HepG2 (cell line): Measurements from ENCODE around the gene SALL4. TPM values are rescaled to one million over a fixed set of nuclear protein-coding genes. Genes with fewer than 3 reads are reported as not detected.

Experiments used
- CERS6 ChIP-seq: sonication (generic); formaldehyde crosslinking; IDR thresholded peaks from 2 replicates; pipeline ENCODE4 v1.5.0; 2020; ENCODE audit warnings: missing genetic modification reagents
- EHMT2 ChIP-seq: fragments of 200-600 bp; sonication (generic); IDR thresholded peaks from 2 replicates; pipeline ENCODE4 v1.7.0; 2017; ENCODE audit warnings: antibody characterized with exemption, low read depth, low read length, borderline replicate concordance
- ETS1 ChIP-seq: sonication (generic); formaldehyde crosslinking; IDR thresholded peaks from 2 replicates; pipeline ENCODE4 v1.4.0; 2020; ENCODE audit warnings: missing genetic modification reagents
- GLMP ChIP-seq: sonication (generic); formaldehyde crosslinking; IDR thresholded peaks from 2 replicates; pipeline ENCODE4 v1.9.0; 2021; ENCODE audit warnings: missing genetic modification reagents, mild to moderate bottlenecking, borderline replicate concordance
- GTF3A ChIP-seq: sonication (generic); formaldehyde crosslinking; conservative IDR thresholded peaks from 2 replicates; pipeline ENCODE4 v1.4.0; 2020; ENCODE audit warnings: mild to moderate bottlenecking, missing genetic modification reagents
- HDAC1 ChIP-seq: sonication (generic); formaldehyde crosslinking; IDR thresholded peaks from 2 replicates; pipeline ENCODE4 v1.5.1; 2020; ENCODE audit warnings: mild to moderate bottlenecking, missing genetic modification reagents
- HIVEP1 ChIP-seq: sonication (generic); formaldehyde crosslinking; IDR thresholded peaks from 2 replicates; pipeline ENCODE4 v1.4.0; 2020; ENCODE audit warnings: mild to moderate bottlenecking, missing genetic modification reagents
- JUND ChIP-seq: sonication (generic); formaldehyde crosslinking; IDR thresholded peaks from 2 replicates; pipeline ENCODE4 v1.8.0; 2022; ENCODE audit warnings: mild to moderate bottlenecking, missing genetic modification reagents
- KDM4B ChIP-seq: sonication (generic); formaldehyde crosslinking; IDR thresholded peaks from 2 replicates; pipeline ENCODE4 v1.4.0; 2020; ENCODE audit warnings: missing genetic modification reagents
- MTA3 ChIP-seq: sonication (generic); formaldehyde crosslinking; IDR thresholded peaks from 2 replicates; pipeline ENCODE4 v1.4.0; 2020; ENCODE audit warnings: missing genetic modification reagents
- MYNN ChIP-seq: sonication (generic); formaldehyde crosslinking; IDR thresholded peaks from 2 replicates; pipeline ENCODE4 v1.4.0; 2020; ENCODE audit warnings: mild to moderate bottlenecking, low read depth, missing genetic modification reagents
- NBN ChIP-seq: fragments of 450-650 bp; conservative IDR thresholded peaks from 2 replicates; pipeline ENCODE4 v1.6.1; 2017
- PAF1 ChIP-seq: IDR thresholded peaks from 2 replicates; pipeline ENCODE4 v1.6.1; 2016; ENCODE audit warnings: missing genetic modification reagents, missing compliant biosample characterization
- PHF20 ChIP-seq: sonication (generic); formaldehyde crosslinking; IDR thresholded peaks from 2 replicates; pipeline ENCODE4 v1.5.0; 2020; ENCODE audit warnings: mild to moderate bottlenecking, missing genetic modification reagents
- RORA ChIP-seq: sonication (generic); formaldehyde crosslinking; IDR thresholded peaks from 2 replicates; pipeline ENCODE4 v1.5.0; 2020; ENCODE audit warnings: mild to moderate bottlenecking, missing genetic modification reagents, moderate library complexity
- SAFB2 ChIP-seq: sonication (generic); formaldehyde crosslinking; IDR thresholded peaks from 2 replicates; pipeline ENCODE4 v1.5.1; 2020; ENCODE audit warnings: missing genetic modification reagents, low read depth, mild to moderate bottlenecking, borderline replicate concordance
- TBP ChIP-seq: sonication (generic); formaldehyde crosslinking; IDR thresholded peaks from 2 replicates; pipeline ENCODE4 v1.5.0; 2020; ENCODE audit warnings: missing genetic modification reagents
- ZNF136 ChIP-seq: sonication (generic); formaldehyde crosslinking; IDR thresholded peaks from 2 replicates; pipeline ENCODE4 v1.8.1; 2022; ENCODE audit warnings: low read depth, mild to moderate bottlenecking, moderate library complexity, missing genetic modification reagents
- ZNF20 ChIP-seq: sonication (generic); formaldehyde crosslinking; IDR thresholded peaks from 2 replicates; pipeline ENCODE4 v1.4.0; 2020; ENCODE audit warnings: mild to moderate bottlenecking, moderate library complexity, missing genetic modification reagents
- ZNF264 ChIP-seq: sonication (generic); formaldehyde crosslinking; IDR thresholded peaks from 2 replicates; pipeline ENCODE4 v1.4.0; 2020; ENCODE audit warnings: missing genetic modification reagents
- ZNF280D ChIP-seq: sonication (generic); formaldehyde crosslinking; IDR thresholded peaks from 2 replicates; pipeline ENCODE4 v1.5.1; 2020; ENCODE audit warnings: mild to moderate bottlenecking, missing genetic modification reagents
- ZNF329 ChIP-seq: sonication (generic); formaldehyde crosslinking; IDR thresholded peaks from 2 replicates; pipeline ENCODE4 v1.9.0; 2021; ENCODE audit warnings: low read depth, mild to moderate bottlenecking, missing genetic modification reagents
- ZNF343 ChIP-seq: sonication (generic); formaldehyde crosslinking; IDR thresholded peaks from 2 replicates; pipeline ENCODE4 v1.4.0; 2020; ENCODE audit warnings: mild to moderate bottlenecking, missing genetic modification reagents
- ZNF432 ChIP-seq: sonication (generic); formaldehyde crosslinking; IDR thresholded peaks from 2 replicates; pipeline ENCODE4 v1.5.0; 2020; ENCODE audit warnings: missing genetic modification reagents, mild to moderate bottlenecking, borderline replicate concordance
- ZNF83 ChIP-seq: sonication (generic); formaldehyde crosslinking; IDR thresholded peaks from 2 replicates; pipeline ENCODE4 v1.4.0; 2020; ENCODE audit warnings: missing genetic modification reagents, mild to moderate bottlenecking, borderline replicate concordance
- polyA plus RNA-seq, 8 experiments: library from polyadenylated mRNA; depleted of rRNA in 3 of 8; stranded (reverse) in 7 of 8; unstranded in 1 of 8; fragments of >200 nt; fragmentation: Illumina TruSeq in 4 of 8; extraction: Trizol in 4 of 8; gene quantifications; 2 replicates each; pipeline versions ENCODE4 v1.2.1 to v1.2.3, GENCODE V29; 2011 to 2016; ENCODE audit warnings: low read depth in 4 of 8, missing spikeins in 1 of 8, mixed read lengths in 1 of 8; ENCODE audit not compliant: insufficient read depth in 1 of 8
- total RNA-seq, 5 experiments: library from RNA; depleted of rRNA; stranded (reverse); fragments of >200 nt; fragmentation: Illumina TruSeq; extraction: Trizol; gene quantifications; 2 replicates each; pipeline ENCODE4 v1.2.3, GENCODE V29; 2016; ENCODE audit warnings: low read depth in 1 of 5

The SALL4 gene
- total and polyA plus RNA-seq, 2 of the 13 experiments (the other 11 are each of a cell fraction or from before 2014, with no cell fraction given): 0.33 to 1.8 TPM

- TF ChIP-seq HDAC1 (peak; percentile 88), ZNF280D (no peak; the same call in 1 of the 2 replicates), SAFB2 (CRISPR knock-in tag) (no peak), GTF3A (CRISPR knock-in tag) (no peak), KDM4B (CRISPR knock-in tag) (peak; percentile 63; the same call in 1 of the 2 replicates), ZNF432 (CRISPR knock-in tag) (no peak), ZNF83 (CRISPR knock-in tag) (no peak), ZNF264 (CRISPR knock-in tag) (peak; percentile 72; the same call in 1 of the 2 replicates), PHF20 (CRISPR knock-in tag) (no peak), MYNN (CRISPR knock-in tag) (no peak; the same call in 1 of the 2 replicates), HIVEP1 (CRISPR knock-in tag) (0 out of 2 replicates have a peak, but pooled peaks have one; percentile 29), RORA (CRISPR knock-in tag) (no peak), ZNF136 (CRISPR knock-in tag) (no peak), ZNF343 (CRISPR knock-in tag) (no peak), ZNF329 (CRISPR knock-in tag) (no peak), EHMT2 (0 out of 2 replicates have a peak, but pooled peaks have one; percentile 61), ETS1 (CRISPR knock-in tag) (no peak), JUND (peak; percentile 99), NBN (no peak), PAF1 (CRISPR knock-in tag) (no peak), CERS6 (CRISPR knock-in tag) (no peak), ZNF20 (CRISPR knock-in tag) (no peak), GLMP (CRISPR knock-in tag) (no peak), MTA3 (no peak), TBP (no peak)
Measured at GRCh38 chr20:51750037-51750769, 52.1 kb downstream of the SALL4 start (continued).
